ENCODE measurements around the gene MED28. TPM values are rescaled to one million over a fixed set of nuclear protein-coding genes. Genes with fewer than 3 reads are reported as not detected.

MED28 gene
- polyA plus RNA-seq, 1 of the 3 experiments (the other 2 are of a cell fraction) = 7.5 TPM

GRCh38 chr4:17584521-17585213, 29.8 kb upstream of the MED28 start:
- Histone ChIP-seq H3K4me1 (ENCODE audit: control insufficient read depth in 1 of 2, insufficient read depth in 2 of 2, low read depth in 1 of 2, low read length in 1 of 2) (no peaks in the 10 kb centered on the region), H3F3A (replicated peaks; ENCODE audit: insufficient read depth) (peaks cover 2% of the 10 kb centered on the region), H3K36me3 (replicated peaks in 1 of 2; ENCODE audit: control insufficient read depth in 1 of 2, insufficient read depth in 2 of 2, low read length in 1 of 2) (peaks cover 33 to 79% of the 10 kb centered on the region in 2 experiments), H3K9me3 (no peaks in the 10 kb centered on the region), H4K20me1 (ENCODE audit: insufficient read depth) (no peaks in the 10 kb centered on the region), H3K27ac (ENCODE audit: low read depth in 2 of 2, low read length in 1 of 2) (no peak overlapping the region), H3K4me2 (no peak overlapping the region), H3K9ac (no peak overlapping the region), H3K4me3 (ENCODE audit: low read depth in 2 of 2, low read length in 1 of 2) (no peak overlapping the region), H3K27me3 (ENCODE audit: insufficient read depth) (no peaks in the 10 kb centered on the region), H3K79me2 (ENCODE audit: insufficient read depth) (0 out of 2 replicates have a peak, but pooled peaks cover 2% of the 10 kb centered on the region), H3K9me2 (no peaks in the 10 kb centered on the region), H2AFZ (ENCODE audit: low read depth) (no peak overlapping the region)
- ChIA-PET CTCF (interaction anchor here (0.7 kb wide), 1 partner anchor 36 kb away, joined by 3 read pairs; no protein-coding TSS in a partner anchor), POLR2A (no interaction called here)
- WGBS (ENCODE audit: low lambda C conversion rate) = 91% methylated on average over 10 of the region's 10 CpGs
- TF ChIP-seq FOSL2 (IDR thresholded peaks at IDR 0.05; ENCODE audit: borderline replicate concordance, low read depth) (no peak), EP300 (IDR thresholded peaks at IDR 0.05; ENCODE audit: borderline replicate concordance in 1 of 2, low read depth in 1 of 2, low read length in 1 of 2) (no peak), SMC3 (IDR thresholded peaks at IDR 0.05; ENCODE audit: low read depth, low read length) (no peak), RFX5 (IDR thresholded peaks at IDR 0.05; ENCODE audit: low read length) (no peak), JUND (IDR thresholded peaks at IDR 0.05) (no peak), RXRA (IDR thresholded peaks at IDR 0.05; ENCODE audit: borderline replicate concordance, low read depth) (no peak), EZH2phosphoT487 (IDR thresholded peaks at IDR 0.05; ENCODE audit: borderline replicate concordance, low read depth) (no peak), FOXJ3 (CRISPR knock-in tag; IDR thresholded peaks at IDR 0.05) (no peak), NFIC (IDR thresholded peaks at IDR 0.05; ENCODE audit: borderline replicate concordance) (no peak), CHD2 (IDR thresholded peaks at IDR 0.05; ENCODE audit: low read length, partially characterized antibody) (no peak), MXI1 (IDR thresholded peaks at IDR 0.05; ENCODE audit: low read depth, low read length) (no peak), CTCF (IDR thresholded peaks at IDR 0.05) (no peak), IRF3 (IDR thresholded peaks at IDR 0.05; ENCODE audit: low read depth, low read length) (no peak), NRF1 (IDR thresholded peaks at IDR 0.05; ENCODE audit: low read depth, low read length) (no peak), ELF1 (IDR thresholded peaks at IDR 0.05) (no peak), TCF12 (IDR thresholded peaks at IDR 0.05) (no peak), FOXM1 (IDR thresholded peaks at IDR 0.05; ENCODE audit: low read depth) (no peak), ZBTB33 (IDR thresholded peaks at IDR 0.05; ENCODE audit: borderline replicate concordance, low read depth) (no peak), PBX3 (IDR thresholded peaks at IDR 0.05) (no peak), RCOR1 (IDR thresholded peaks at IDR 0.05; ENCODE audit: low read length) (no peak)
- DNase-seq = no peak

Measured in SK-N-SH (cell line).